HepG2 (cell line): ENCODE measurements around the gene TUBA8. TPM values are rescaled to one million over a fixed set of nuclear protein-coding genes. Genes with fewer than 3 reads are reported as not detected.

Source experiments
- CAMTA2 ChIP-seq: sonication (generic); formaldehyde crosslinking; IDR thresholded peaks from 2 replicates; pipeline ENCODE4 v1.4.0; 2020; ENCODE audit warnings: mild to moderate bottlenecking, missing genetic modification reagents, borderline replicate concordance
- CBFB ChIP-seq: sonication (generic); formaldehyde crosslinking; IDR thresholded peaks from 2 replicates; pipeline ENCODE4 v1.4.0; 2020; ENCODE audit warnings: missing genetic modification reagents
- FUBP1 ChIP-seq: sonication (generic); formaldehyde crosslinking; IDR thresholded peaks from 2 replicates; pipeline ENCODE4 v1.5.1; 2020; ENCODE audit warnings: missing genetic modification reagents, mild to moderate bottlenecking, borderline replicate concordance
- HOXA9 ChIP-seq: sonication (generic); formaldehyde crosslinking; IDR thresholded peaks from 2 replicates; pipeline ENCODE4 v1.8.1; 2022; ENCODE audit warnings: missing genetic modification reagents, mild to moderate bottlenecking, moderate library complexity, borderline replicate concordance
- MAFG ChIP-seq: sonication (generic); formaldehyde crosslinking; IDR thresholded peaks from 2 replicates; pipeline ENCODE4 v1.5.1; 2020; ENCODE audit warnings: mild to moderate bottlenecking, missing genetic modification reagents
- NFKBIZ ChIP-seq: IDR thresholded peaks from 2 replicates; pipeline ENCODE4 v1.6.1; 2018; ENCODE audit warnings: missing genetic modification reagents, missing compliant biosample characterization
- PHF8 ChIP-seq: sonication (generic); formaldehyde crosslinking; IDR thresholded peaks from 2 replicates; pipeline ENCODE4 v1.5.0; 2020; ENCODE audit warnings: missing genetic modification reagents
- USF2 ChIP-seq, 2 experiments: sonication (generic) in 1 of 2; formaldehyde crosslinking in 1 of 2; IDR thresholded peaks; 2 replicates each; pipeline versions ENCODE4 v1.5.1 to v1.6.1; 2011 to 2020; ENCODE audit warnings: borderline replicate concordance in 1 of 2, low read depth in 1 of 2, low read length in 1 of 2, mild to moderate bottlenecking in 1 of 2, missing genetic modification reagents in 1 of 2, moderate library complexity in 1 of 2
- ZIK1 ChIP-seq: sonication (generic); formaldehyde crosslinking; IDR thresholded peaks from 2 replicates; pipeline ENCODE4 v1.5.0; 2020; ENCODE audit warnings: mild to moderate bottlenecking, low read depth, missing genetic modification reagents, borderline replicate concordance
- ZNF580 ChIP-seq: IDR thresholded peaks from 2 replicates; pipeline ENCODE4 v1.6.1; 2016; ENCODE audit warnings: low read depth, borderline replicate concordance
- ZNF614 ChIP-seq: IDR thresholded peaks from 2 replicates; pipeline ENCODE4 v1.6.1; 2018; ENCODE audit warnings: missing biosample characterization, missing genetic modification reagents, inconsistent platforms, borderline replicate concordance
- ZNF652 ChIP-seq: IDR thresholded peaks from 2 replicates; pipeline ENCODE4 v1.6.1; 2016; ENCODE audit warnings: low read depth, borderline replicate concordance
- ZNF672 ChIP-seq: sonication (generic); formaldehyde crosslinking; IDR thresholded peaks from 2 replicates; pipeline ENCODE4 v1.8.1; 2022; ENCODE audit warnings: missing genetic modification reagents
- ZNF709 ChIP-seq: sonication (generic); formaldehyde crosslinking; IDR thresholded peaks from 2 replicates; pipeline ENCODE4 v1.5.0; 2020; ENCODE audit warnings: mild to moderate bottlenecking, missing genetic modification reagents
- ZNF710 ChIP-seq: sonication (generic); formaldehyde crosslinking; IDR thresholded peaks from 2 replicates; pipeline ENCODE4 v1.5.0; 2020; ENCODE audit warnings: mild to moderate bottlenecking, missing genetic modification reagents, borderline replicate concordance
- ZNF749 ChIP-seq: sonication (generic); formaldehyde crosslinking; IDR thresholded peaks from 2 replicates; pipeline ENCODE4 v1.8.0; 2022; ENCODE audit warnings: mild to moderate bottlenecking, missing genetic modification reagents, moderate library complexity, borderline replicate concordance
- polyA plus RNA-seq, 8 experiments: library from polyadenylated mRNA; depleted of rRNA in 3 of 8; stranded (reverse) in 7 of 8; unstranded in 1 of 8; fragments of >200 nt; fragmentation: Illumina TruSeq in 4 of 8; extraction: Trizol in 4 of 8; gene quantifications; 2 replicates each; pipeline versions ENCODE4 v1.2.1 to v1.2.3, GENCODE V29; 2011 to 2016; ENCODE audit warnings: low read depth in 4 of 8, missing spikeins in 1 of 8, mixed read lengths in 1 of 8; ENCODE audit not compliant: insufficient read depth in 1 of 8
- total RNA-seq, 5 experiments: library from RNA; depleted of rRNA; stranded (reverse); fragments of >200 nt; fragmentation: Illumina TruSeq; extraction: Trizol; gene quantifications; 2 replicates each; pipeline ENCODE4 v1.2.3, GENCODE V29; 2016; ENCODE audit warnings: low read depth in 1 of 5
- TF ChIP-seq, protein P1 (sequence below): sonication (generic); formaldehyde crosslinking; IDR thresholded peaks from 2 replicates; pipeline ENCODE4 v1.8.1; 2022; ENCODE audit warnings: mild to moderate bottlenecking, missing genetic modification reagents

TUBA8 gene
- total and polyA plus RNA-seq, 2 of the 13 experiments (the other 11 are each of a cell fraction or from before 2014, with no cell fraction given): 0.35 to 0.69 TPM

DNA sequence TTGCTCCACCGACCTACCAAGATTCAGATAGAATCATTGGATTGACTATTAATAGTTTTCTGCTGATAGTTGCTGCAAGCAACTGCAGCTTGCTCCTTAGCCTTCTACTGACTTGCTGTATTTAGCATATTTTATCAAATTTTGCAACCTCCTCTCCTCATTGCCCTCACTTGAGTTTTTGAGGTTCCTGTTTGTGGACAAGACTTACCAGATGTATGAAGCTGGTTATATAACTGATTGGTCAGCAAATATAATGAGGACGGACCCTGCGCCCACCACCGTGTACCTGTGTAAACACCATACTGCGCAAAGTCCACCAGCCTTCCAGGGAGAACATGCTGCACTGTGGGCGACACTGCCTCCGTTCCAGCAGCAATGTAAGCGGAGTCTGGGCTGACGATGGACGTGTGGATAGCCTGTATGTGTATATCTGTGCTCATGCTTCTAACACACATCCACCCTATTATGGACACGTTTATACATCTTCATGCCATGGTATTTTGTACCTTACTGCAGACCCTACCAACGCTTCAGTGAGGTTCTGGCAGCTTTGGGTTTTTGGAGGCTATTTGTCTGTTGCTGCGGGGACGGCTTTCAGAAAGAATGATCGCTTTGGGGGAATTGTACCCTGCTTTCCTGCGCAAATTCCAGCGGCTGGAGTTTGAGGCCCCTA lies 37.8 kb downstream of the TUBA8 start (continued):
- peak; percentile 64; the same call in 1 of the 2 replicates for TF ChIP-seq FUBP1 (CRISPR knock-in tag)
- peak; percentile 77; the same call in 1 of the 2 replicates for TF ChIP-seq ZNF580 (CRISPR knock-in tag)
- peak; percentile 92 for TF ChIP-seq ZNF614 (CRISPR knock-in tag)
- peak; percentile 63; the same call in 1 of the 2 replicates for TF ChIP-seq HOXA9 (CRISPR knock-in tag)
- TF ChIP-seq ZNF672 (CRISPR knock-in tag): peak; percentile 64; the same call in 1 of the 2 replicates
- peak; percentile 36; the same call in 1 of the 2 replicates for TF ChIP-seq ZNF749 (CRISPR knock-in tag)
- peak; percentile 65 for TF ChIP-seq PHF8 (CRISPR knock-in tag)
- no peak for TF ChIP-seq USF2 (IDR thresholded peaks at IDR 0.05; ENCODE audit: low read depth, low read length)
- no peak for TF ChIP-seq USF2 (CRISPR knock-in tag; IDR thresholded peaks at IDR 0.05; ENCODE audit: borderline replicate concordance)
- TF ChIP-seq ZNF709 (CRISPR knock-in tag): 0 out of 2 replicates have a peak, but pooled peaks have one; percentile 30
- TF ChIP-seq CBFB: peak; percentile 40; the same call in 1 of the 2 replicates
- TF ChIP-seq, protein P1, sequence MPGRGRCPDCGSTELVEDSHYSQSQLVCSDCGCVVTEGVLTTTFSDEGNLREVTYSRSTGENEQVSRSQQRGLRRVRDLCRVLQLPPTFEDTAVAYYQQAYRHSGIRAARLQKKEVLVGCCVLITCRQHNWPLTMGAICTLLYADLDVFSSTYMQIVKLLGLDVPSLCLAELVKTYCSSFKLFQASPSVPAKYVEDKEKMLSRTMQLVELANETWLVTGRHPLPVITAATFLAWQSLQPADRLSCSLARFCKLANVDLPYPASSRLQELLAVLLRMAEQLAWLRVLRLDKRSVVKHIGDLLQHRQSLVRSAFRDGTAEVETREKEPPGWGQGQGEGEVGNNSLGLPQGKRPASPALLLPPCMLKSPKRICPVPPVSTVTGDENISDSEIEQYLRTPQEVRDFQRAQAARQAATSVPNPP (CRISPR knock-in tag): 0 out of 2 replicates have a peak, but pooled peaks have one; percentile 56
- peak; percentile 38; the same call in 1 of the 2 replicates for TF ChIP-seq ZNF710 (CRISPR knock-in tag)
- TF ChIP-seq NFKBIZ (CRISPR knock-in tag): 0 out of 2 replicates have a peak, but pooled peaks have one; percentile 56
- no peak; the same call in 1 of the 2 replicates for TF ChIP-seq ZNF652 (CRISPR knock-in tag)
- peak; percentile 62 for TF ChIP-seq MAFG (CRISPR knock-in tag)
- TF ChIP-seq ZIK1 (CRISPR knock-in tag): 0 out of 2 replicates have a peak, but pooled peaks have one; percentile 56
- no peak for TF ChIP-seq CAMTA2 (CRISPR knock-in tag)
